ENCODE results near the gene CFAP126. TPM values are rescaled to one million over a fixed set of nuclear protein-coding genes. Genes with fewer than 3 reads are reported as not detected.

Gene CFAP126
- total and polyA plus RNA-seq, 2 of the 8 experiments (the other 6 are each of a cell fraction or from before 2014, with no cell fraction given), result not detected

DNA sequence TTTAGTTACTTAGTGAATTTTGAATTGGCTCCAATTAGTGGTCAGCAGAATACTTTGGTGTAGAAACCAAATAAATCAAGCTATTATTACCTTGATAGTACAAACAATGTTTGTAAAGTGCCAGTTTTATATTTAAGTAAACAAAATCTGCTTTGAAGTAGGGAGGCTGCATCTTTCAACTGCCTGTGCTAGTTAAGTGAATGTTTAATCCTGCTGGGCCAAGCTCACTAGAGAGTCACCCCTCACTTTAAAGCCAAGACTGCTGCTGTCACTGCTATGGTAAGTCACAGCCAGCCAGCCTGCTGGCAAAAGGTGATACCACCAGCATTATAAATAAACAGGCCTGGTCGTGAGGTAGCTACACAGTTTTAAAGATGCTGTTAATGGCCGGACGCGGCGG, 10.3 kb upstream of the CFAP126 start (continued):
- TF ChIP-seq SP4 (IDR thresholded peaks at IDR 0.05; ENCODE audit: low read length) (no peak), TBP (IDR thresholded peaks at IDR 0.05; ENCODE audit: low read depth, low read length) (no peak), GABPA (IDR thresholded peaks at IDR 0.05; ENCODE audit: borderline replicate concordance, insufficient read depth, low read length) (no peak)

Measured in H1 (cell line).